ENCODE measurements around the gene PARD3.

The PARD3 gene

DNA sequence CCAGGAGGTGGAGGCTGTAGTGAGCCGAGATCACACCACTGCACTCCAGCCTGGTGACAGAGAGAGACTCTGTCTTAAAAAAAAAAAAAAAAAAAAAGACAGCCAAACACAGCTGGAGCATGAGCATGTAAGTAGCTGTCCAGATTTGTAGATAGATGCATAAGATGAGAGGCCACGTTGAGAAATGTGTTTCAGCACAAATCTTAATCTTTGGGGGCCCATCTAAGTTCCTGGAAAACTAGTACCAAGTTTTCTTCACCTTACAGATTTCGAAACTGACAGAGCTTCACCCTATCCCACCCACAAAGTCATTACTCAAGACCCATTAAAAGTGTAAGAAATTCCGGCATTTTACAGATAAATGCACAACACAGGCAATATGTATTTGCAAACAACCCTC is 208.2 kb downstream of the PARD3 start:
- DNase-seq, result no peak

GRCh38 chr10:34602478-34602877 is 212.6 kb downstream of the PARD3 start:
- no peak for DNase-seq

GRCh38 chr10:34601691-34602090 is 213.4 kb downstream of the PARD3 start:
- DNase-seq, result no peak

GRCh38 chr10:34599026-34599795 is 215.9 kb downstream of the PARD3 start:
- no peak for DNase-seq

- DNase-seq, result no peak
These were observed 218.7 kb downstream of the PARD3 start for GRCh38 chr10:34596351-34596750.

DNA sequence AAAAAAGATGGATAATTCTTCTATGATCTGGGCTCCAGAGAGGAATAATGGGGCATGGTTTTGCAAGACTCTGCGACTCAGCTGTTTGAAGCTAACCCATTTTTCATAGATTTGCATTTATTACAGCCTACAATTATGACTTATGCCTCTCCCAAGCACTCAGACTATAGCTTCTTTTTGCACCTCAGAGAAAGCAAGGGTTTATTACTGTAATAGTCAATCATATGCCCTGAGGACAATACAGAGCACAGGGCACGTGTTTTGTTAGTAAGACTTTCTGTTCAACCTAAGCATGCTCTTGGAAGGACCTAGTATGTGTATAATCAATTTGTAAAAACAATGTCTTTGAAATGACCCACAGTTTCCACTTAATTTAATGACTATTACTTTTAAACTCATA is 221.2 kb downstream of the PARD3 start:
- DNase-seq, result no peak

- no peak for DNase-seq
These were observed 221.7 kb downstream of the PARD3 start for GRCh38 chr10:34593374-34593890.

GRCh38 chr10:34590793-34591192 is 224.3 kb downstream of the PARD3 start:
- no peak for DNase-seq

- DNase-seq, result no peak
These were observed 225.8 kb downstream of the PARD3 start for GRCh38 chr10:34589275-34589674.

- no peak for DNase-seq
These were observed 227.4 kb downstream of the PARD3 start for GRCh38 chr10:34587680-34588019.

GRCh38 chr10:34587002-34587679 is 228.0 kb downstream of the PARD3 start:
- DNase-seq, result no peak

- DNase-seq, result no peak
These were observed 229.5 kb downstream of the PARD3 start for GRCh38 chr10:34585422-34586112.

DNA sequence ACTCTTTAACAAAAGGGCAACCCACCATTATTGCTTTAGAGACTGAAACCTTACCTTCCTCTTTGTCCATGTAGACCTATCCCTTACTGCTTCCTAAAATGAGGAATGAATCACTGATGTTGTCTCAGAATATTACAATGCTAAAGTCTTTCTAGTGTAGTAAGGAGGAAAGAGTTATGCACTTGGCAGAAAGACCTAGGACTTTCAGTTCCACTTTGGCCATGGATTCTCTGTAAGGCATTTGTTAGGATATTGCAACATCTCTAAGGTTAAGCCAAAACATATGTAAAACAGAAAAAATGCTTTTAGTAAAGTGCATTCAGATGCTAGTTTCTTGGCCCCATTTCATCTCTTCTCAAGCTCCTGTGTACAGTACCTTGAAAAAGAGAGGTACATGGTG is 230.9 kb downstream of the PARD3 start:
- DNase-seq, result no peak

GRCh38 chr10:34581801-34582532 is 233.1 kb downstream of the PARD3 start:
- DNase-seq, result no peak

GRCh38 chr10:34580643-34581042 is 234.5 kb downstream of the PARD3 start:
- DNase-seq, result no peak

GRCh38 chr10:34580214-34580613 is 234.9 kb downstream of the PARD3 start:
- no peak for DNase-seq

GRCh38 chr10:34578468-34578867 is 236.6 kb downstream of the PARD3 start:
- no peak for DNase-seq

- DNase-seq, result no peak
These were observed 238.3 kb downstream of the PARD3 start for GRCh38 chr10:34576797-34577196.

GRCh38 chr10:34575882-34576281 is 239.2 kb downstream of the PARD3 start:
- no peak for DNase-seq

DNA sequence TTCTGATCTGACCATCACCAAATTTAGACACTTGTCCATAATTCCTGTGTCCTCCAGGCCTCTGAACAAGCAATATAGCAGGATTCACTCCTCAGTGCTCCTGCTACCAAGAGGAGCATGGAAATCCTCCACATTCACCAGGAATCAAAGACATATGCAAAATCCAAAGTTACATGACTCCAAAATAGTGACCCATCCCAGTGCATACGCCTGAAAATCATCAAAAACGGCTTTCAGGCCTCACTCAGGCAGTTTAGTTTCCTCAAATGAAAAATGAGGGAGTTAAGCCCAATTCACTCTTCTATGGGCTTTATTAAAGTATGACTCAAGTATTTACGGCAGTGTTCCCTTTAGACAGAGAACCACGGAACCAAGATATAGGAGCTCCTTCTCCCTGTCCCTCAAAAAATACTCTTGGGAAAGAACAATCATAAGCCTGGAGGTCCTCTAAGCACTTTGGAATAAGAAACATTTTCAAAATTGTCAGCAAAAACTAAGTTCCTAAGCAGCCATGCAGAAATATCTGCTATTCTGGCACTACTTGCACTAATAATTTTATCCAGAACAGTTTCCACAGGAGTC is 240.7 kb downstream of the PARD3 start:
- no peak for DNase-seq

GRCh38 chr10:34570887-34571286 is 244.2 kb downstream of the PARD3 start:
- no peak for DNase-seq

DNA sequence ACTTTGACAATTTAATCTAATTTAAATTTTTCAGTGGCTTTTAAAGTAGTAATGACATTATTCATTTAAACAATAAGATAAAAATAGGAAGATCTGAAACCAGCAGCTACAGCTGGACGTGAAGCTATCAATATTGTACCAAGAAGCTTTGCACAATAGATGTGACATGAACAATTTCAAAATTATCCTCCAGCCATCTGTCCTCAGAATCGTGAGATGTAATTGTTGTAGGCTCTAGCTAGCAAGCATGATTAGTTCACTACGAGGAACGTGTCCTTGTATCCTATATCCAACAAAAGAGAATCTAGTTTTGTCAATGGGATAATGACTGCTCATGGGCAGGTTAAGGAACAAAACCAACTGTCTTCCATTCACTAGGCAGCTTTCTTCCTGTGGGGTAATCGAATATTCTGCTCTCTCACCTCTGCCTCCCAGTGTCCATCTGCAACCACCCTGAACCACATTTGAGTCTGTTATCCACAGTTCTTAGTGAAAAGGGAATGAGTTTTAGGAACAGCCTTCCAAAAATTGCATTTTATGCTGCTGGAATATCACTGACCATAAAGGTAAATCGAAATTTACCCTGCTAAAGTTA is 247.3 kb downstream of the PARD3 start:
- no peak for DNase-seq

All from activated gamma-delta T cell treated with Interleukin-2 at 50 U/mL for 16 hours (primary cell).